Measurements from ENCODE around the gene GPBP1L1. TPM values are rescaled to one million over a fixed set of nuclear protein-coding genes. Genes with fewer than 3 reads are reported as not detected.
"Not testable (repeated sequence)": the region's sequence is repeated elsewhere in the genome, so short reads cannot be mapped to it uniquely, and the experiment has no call there.

The GPBP1L1 gene
- total RNA-seq, 1 donor from 2014 or later = 85.5 TPM

DNA sequence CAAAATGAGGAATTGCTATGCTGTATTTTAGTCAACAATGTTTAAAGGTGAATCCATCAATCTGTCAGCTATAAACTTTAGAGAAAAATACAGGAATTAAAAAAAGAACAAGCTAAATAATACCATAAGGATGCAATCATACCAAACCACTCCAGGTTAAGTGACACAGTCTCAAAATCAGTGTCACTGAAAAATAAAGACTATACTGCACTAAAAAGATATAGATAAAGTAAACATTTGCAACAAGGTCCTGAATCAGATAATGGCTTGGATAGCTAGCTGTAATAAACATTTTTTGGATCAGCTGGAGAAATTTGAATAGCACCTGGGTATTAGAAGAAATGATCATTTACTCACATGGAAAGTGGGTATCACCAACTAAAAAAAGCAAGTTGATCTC lies 7.8 kb downstream of the GPBP1L1 start:
- Mint-ChIP-seq H3K36me3 (ENCODE audit: low read depth) (no peaks in the 10 kb centered on the region), H3K4me1 (ENCODE audit: low read depth) (peaks cover 85% of the 10 kb centered on the region), H3K27me3 (ENCODE audit: low read depth) (no peaks in the 10 kb centered on the region), H3K4me3 (ENCODE audit: unreplicated experiment) (no peak overlapping the region), H3K9me3 (ENCODE audit: low read depth) (no peaks in the 10 kb centered on the region), H3K27ac (ENCODE audit: unreplicated experiment) (peak overlapping the region; percentile 76)
- DNase-seq (ENCODE audit: low spot score) = no peak
- TF ChIP-seq, protein P1, sequence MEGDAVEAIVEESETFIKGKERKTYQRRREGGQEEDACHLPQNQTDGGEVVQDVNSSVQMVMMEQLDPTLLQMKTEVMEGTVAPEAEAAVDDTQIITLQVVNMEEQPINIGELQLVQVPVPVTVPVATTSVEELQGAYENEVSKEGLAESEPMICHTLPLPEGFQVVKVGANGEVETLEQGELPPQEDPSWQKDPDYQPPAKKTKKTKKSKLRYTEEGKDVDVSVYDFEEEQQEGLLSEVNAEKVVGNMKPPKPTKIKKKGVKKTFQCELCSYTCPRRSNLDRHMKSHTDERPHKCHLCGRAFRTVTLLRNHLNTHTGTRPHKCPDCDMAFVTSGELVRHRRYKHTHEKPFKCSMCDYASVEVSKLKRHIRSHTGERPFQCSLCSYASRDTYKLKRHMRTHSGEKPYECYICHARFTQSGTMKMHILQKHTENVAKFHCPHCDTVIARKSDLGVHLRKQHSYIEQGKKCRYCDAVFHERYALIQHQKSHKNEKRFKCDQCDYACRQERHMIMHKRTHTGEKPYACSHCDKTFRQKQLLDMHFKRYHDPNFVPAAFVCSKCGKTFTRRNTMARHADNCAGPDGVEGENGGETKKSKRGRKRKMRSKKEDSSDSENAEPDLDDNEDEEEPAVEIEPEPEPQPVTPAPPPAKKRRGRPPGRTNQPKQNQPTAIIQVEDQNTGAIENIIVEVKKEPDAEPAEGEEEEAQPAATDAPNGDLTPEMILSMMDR (IDR thresholded peaks at IDR 0.05) = no peak

DNA sequence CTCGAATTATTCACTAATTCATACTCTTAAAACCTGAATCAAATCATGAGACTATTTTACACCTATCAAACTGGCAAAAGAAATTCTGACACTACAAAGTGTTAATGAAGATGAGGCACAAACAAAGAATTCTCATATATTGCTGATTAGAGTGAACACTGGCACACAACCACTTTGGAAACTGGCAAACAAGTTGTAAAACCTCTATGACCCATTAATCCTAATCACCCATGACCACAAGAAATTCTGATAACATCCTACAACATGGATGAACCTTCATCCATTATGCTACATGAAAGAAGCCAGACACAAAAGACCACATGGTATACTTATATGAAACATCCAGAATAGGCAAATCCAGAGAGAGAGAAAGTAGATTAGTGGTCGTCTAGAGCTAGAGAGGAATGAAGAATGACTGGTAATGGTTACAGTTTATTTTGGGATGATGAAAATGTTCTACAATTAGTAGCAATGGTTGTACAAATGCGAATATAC lies 8.5 kb downstream of the GPBP1L1 start:
- TF ChIP-seq, protein P1 (IDR thresholded peaks at IDR 0.05) = no peak
- Mint-ChIP-seq H3K4me3 (ENCODE audit: unreplicated experiment) (no peak overlapping the region), H3K4me1 (ENCODE audit: low read depth) (peaks cover 90% of the 10 kb centered on the region), H3K27me3 (ENCODE audit: low read depth) (no peaks in the 10 kb centered on the region), H3K27ac (ENCODE audit: unreplicated experiment) (peak overlapping the region; percentile 76), H3K9me3 (ENCODE audit: low read depth) (no peaks in the 10 kb centered on the region), H3K36me3 (ENCODE audit: low read depth) (no peaks in the 10 kb centered on the region)
- no peak for DNase-seq (ENCODE audit: low spot score)

DNA sequence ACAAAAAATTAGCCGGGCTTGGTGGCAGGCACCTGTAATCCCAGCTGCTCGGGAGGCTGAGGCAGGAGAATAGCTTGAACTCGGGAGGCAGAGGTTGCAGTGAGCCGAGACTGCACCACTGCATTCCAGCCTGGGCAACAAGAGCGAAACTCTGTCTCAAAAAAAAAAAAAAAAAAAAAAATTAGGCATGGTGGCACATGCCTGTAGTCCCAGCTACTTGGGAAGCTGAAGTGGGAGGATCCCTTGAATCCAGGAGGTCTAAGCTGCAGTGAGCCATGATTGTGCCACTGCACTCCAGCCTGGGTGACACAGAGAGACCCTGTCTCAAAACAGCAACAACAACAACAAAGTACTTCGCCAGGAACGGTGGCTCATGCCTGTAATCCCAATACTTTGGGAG lies 9.8 kb downstream of the GPBP1L1 start:
- Mint-ChIP-seq H3K27ac (ENCODE audit: unreplicated experiment) (peak overlapping the region; percentile 88), H3K4me1 (ENCODE audit: low read depth) (peaks cover 85% of the 10 kb centered on the region)
- not testable (repeated sequence) for H3K4me3 Mint-ChIP-seq (ENCODE audit: unreplicated experiment); H3K36me3 Mint-ChIP-seq (ENCODE audit: low read depth); DNase-seq (ENCODE audit: low spot score); H3K27me3 Mint-ChIP-seq (ENCODE audit: low read depth); H3K9me3 Mint-ChIP-seq (ENCODE audit: low read depth)

DNA sequence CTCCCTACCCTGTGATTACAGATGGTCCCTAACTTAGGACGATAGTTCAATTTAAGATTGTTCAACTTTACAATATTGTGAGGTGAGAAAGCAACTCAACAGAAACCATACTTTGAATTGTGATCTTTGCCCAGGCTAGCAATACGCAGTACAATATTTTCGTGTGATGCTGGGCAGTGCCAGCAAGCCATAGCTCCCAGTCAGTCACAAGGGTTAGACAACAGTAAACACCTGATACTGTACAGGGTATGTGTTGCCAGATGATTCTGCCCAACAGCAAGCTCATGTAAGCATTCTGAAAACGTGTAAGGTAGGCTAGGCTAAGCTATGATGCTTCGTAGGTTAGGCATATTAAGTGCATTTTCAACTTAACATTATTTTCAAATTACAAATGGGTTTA lies 11.9 kb downstream of the GPBP1L1 start:
- H3K4me1 Mint-ChIP-seq (ENCODE audit: low read depth) = peaks cover 77% of the 10 kb centered on the region
- no peaks in the 10 kb centered on the region for H3K36me3 Mint-ChIP-seq (ENCODE audit: low read depth)
- H3K27ac Mint-ChIP-seq (ENCODE audit: unreplicated experiment) = peak overlapping the region; percentile 90
- no peaks in the 10 kb centered on the region for H3K9me3 Mint-ChIP-seq (ENCODE audit: low read depth)
- DNase-seq (ENCODE audit: low spot score) = no peak
- TF ChIP-seq, protein P1 (IDR thresholded peaks at IDR 0.05) = no peak
- H3K27me3 Mint-ChIP-seq (ENCODE audit: low read depth) = no peaks in the 10 kb centered on the region
- H3K4me3 Mint-ChIP-seq (ENCODE audit: unreplicated experiment) = no peak overlapping the region

DNA sequence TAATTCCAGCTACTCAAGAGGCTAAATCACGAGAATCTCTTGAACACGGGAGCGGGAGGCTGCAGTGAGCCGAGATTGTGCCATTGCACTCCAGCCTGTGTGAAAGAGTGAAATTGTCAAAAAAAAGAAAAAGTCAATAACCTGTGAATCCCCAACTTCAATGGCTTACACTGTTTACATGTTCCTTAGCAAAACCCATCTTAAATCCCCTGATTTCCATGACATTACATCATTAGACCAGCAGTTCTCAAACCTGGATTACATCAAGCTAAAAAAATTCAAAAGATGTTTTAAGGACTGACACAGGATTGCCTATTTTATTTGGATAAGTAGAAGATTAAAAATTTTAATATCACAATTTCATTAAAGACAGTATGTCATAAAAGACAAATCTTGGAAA lies 12.4 kb downstream of the GPBP1L1 start:
- H3K9me3 Mint-ChIP-seq (ENCODE audit: low read depth) = no peaks in the 10 kb centered on the region

More for the DNA sequence above, 12.4 kb downstream of the GPBP1L1 start:
- H3K4me1 Mint-ChIP-seq (ENCODE audit: low read depth) = peaks cover 77% of the 10 kb centered on the region
- H3K36me3 Mint-ChIP-seq (ENCODE audit: low read depth) = no peaks in the 10 kb centered on the region
- no peak for DNase-seq (ENCODE audit: low spot score)
- TF ChIP-seq, protein P1 (IDR thresholded peaks at IDR 0.05) = no peak
- H3K27me3 Mint-ChIP-seq (ENCODE audit: low read depth) = no peaks in the 10 kb centered on the region
- peak overlapping the region; percentile 19 for H3K4me3 Mint-ChIP-seq (ENCODE audit: unreplicated experiment)
- H3K27ac Mint-ChIP-seq (ENCODE audit: unreplicated experiment) = peak overlapping the region; percentile 90
